Neural cell (in vitro differentiated cells): ENCODE measurements around the gene MYO10. TPM values are rescaled to one million over a fixed set of nuclear protein-coding genes. Genes with fewer than 3 reads are reported as not detected.

Experiments
- H2AFZ ChIP-seq: fragments of 200-600, 300-800 bp; sonication (generic), shearing (Covaris generic); 2 replicates; pipeline ENCODE4 v1.6.0; 2014; ENCODE audit warnings: low read depth, mild to moderate bottlenecking, antibody characterized with exemption, low read length, moderate library complexity
- H3F3A ChIP-seq: fragments of 200-600 bp; shearing (Covaris generic); 2 replicates; pipeline ENCODE4 v1.6.1; 2016; ENCODE audit warnings: mild to moderate bottlenecking, moderate library complexity, mixed read lengths, antibody characterized with exemption, low read length; ENCODE audit not compliant: insufficient read depth, poor library complexity, severe bottlenecking
- H3K27ac ChIP-seq: fragments of 200-600, 300-800 bp; sonication (generic), shearing (Covaris generic); 2 replicates; pipeline ENCODE4 v1.5.1; 2014; ENCODE audit warnings: mild to moderate bottlenecking, low read length, moderate library complexity
- H3K27me3 ChIP-seq: fragments of 300-800, 200-600 bp; sonication (generic), shearing (Covaris generic); 2 replicates; pipeline ENCODE4 v1.6.0; 2014; ENCODE audit warnings: mild to moderate bottlenecking, low read depth, low read length, moderate library complexity; ENCODE audit not compliant: insufficient read depth
- H3K36me3 ChIP-seq: fragments of 300-800, 200-600 bp; sonication (generic), shearing (Covaris generic); 2 replicates; pipeline ENCODE4 v1.5.1; 2014; ENCODE audit warnings: mild to moderate bottlenecking, antibody characterized with exemption, low read length, moderate library complexity; ENCODE audit not compliant: insufficient read depth
- H3K4me2 ChIP-seq: fragments of 300-800, 200-600 bp; sonication (generic), shearing (Covaris generic); 2 replicates; pipeline ENCODE4 v1.6.0; 2014; ENCODE audit warnings: mild to moderate bottlenecking, low read length
- H3K4me3 ChIP-seq: fragments of 300-800, 200-600 bp; sonication (generic), shearing (Covaris generic); 2 replicates; pipeline ENCODE4 v1.5.1; 2014; ENCODE audit warnings: mild to moderate bottlenecking, low read length, moderate library complexity
- H3K79me2 ChIP-seq: fragments of 200-600 bp; shearing (Covaris generic); replicated peaks from 2 replicates; pipeline ENCODE4 v1.6.0; 2014; ENCODE audit warnings: mild to moderate bottlenecking, low read length, moderate library complexity; ENCODE audit not compliant: insufficient read depth
- H3K9ac ChIP-seq: fragments of 300-800, 200-600 bp; sonication (generic), shearing (Covaris generic); 2 replicates; pipeline ENCODE4 v1.6.1; 2016; ENCODE audit warnings: mild to moderate bottlenecking, low read length, mixed read lengths
- H3K9me2 ChIP-seq: fragments of 200-600 bp; shearing (Covaris generic); 2 replicates; pipeline ENCODE4 v1.6.1; 2016; ENCODE audit warnings: mild to moderate bottlenecking, low read length, mixed read lengths; ENCODE audit not compliant: insufficient read depth
- H3K9me3 ChIP-seq: fragments of 200-600, 300-800 bp; sonication (generic), shearing (Covaris generic); 2 replicates; pipeline ENCODE4 v1.6.1; 2016; ENCODE audit warnings: mild to moderate bottlenecking, mixed run types, low read length, moderate library complexity, mixed read lengths
- H4K20me1 ChIP-seq: fragments of 200-600 bp; shearing (Covaris generic); 2 replicates; pipeline ENCODE4 v1.6.1; 2016; ENCODE audit warnings: mild to moderate bottlenecking, mixed run types; ENCODE audit not compliant: insufficient read depth
- EP300 ChIP-seq: fragments of 450-650 bp; conservative IDR thresholded peaks from 2 replicates; pipeline ENCODE4 v1.6.1; 2014; ENCODE audit warnings: antibody characterized with exemption, mild to moderate bottlenecking, moderate library complexity; ENCODE audit not compliant: poor library complexity, severe bottlenecking
- EZH2 ChIP-seq: fragments of 200-600, 300-800 bp; shearing (Covaris generic), sonication (generic); IDR thresholded peaks from 2 replicates; pipeline ENCODE4 v1.6.1; 2014; ENCODE audit warnings: antibody characterized with exemption, low read length, borderline replicate concordance, mild to moderate bottlenecking; ENCODE audit not compliant: insufficient read depth, poor library complexity, severe bottlenecking
- MXI1 ChIP-seq: fragments of 450-650 bp; conservative IDR thresholded peaks from 2 replicates; pipeline ENCODE4 v1.6.1; 2014; ENCODE audit warnings: antibody characterized with exemption, mild to moderate bottlenecking; ENCODE audit not compliant: poor library complexity, severe bottlenecking
- POLR2AphosphoS5 ChIP-seq: IDR thresholded peaks from 2 replicates; pipeline ENCODE4 v1.6.1; 2012
- RAD21 ChIP-seq: fragments of 450-650 bp; conservative IDR thresholded peaks from 2 replicates; pipeline ENCODE4 v1.6.1; 2014; ENCODE audit warnings: antibody characterized with exemption, mild to moderate bottlenecking, moderate library complexity
- SMC3 ChIP-seq: fragments of 450-650 bp; conservative IDR thresholded peaks from 2 replicates; pipeline ENCODE4 v1.6.1; 2014; ENCODE audit warnings: antibody characterized with exemption, mild to moderate bottlenecking, moderate library complexity; ENCODE audit not compliant: poor library complexity
- TAF1 ChIP-seq: IDR thresholded peaks from 2 replicates; pipeline ENCODE4 v1.6.1; 2012; ENCODE audit warnings: low read depth
- polyA plus RNA-seq: library from polyadenylated mRNA; depleted of rRNA; stranded (reverse); fragments of >200 nt; gene quantifications from 2 replicates; pipeline ENCODE4 v1.2.3, GENCODE V29; 2014
- TF ChIP-seq, protein P1 (sequence below): IDR thresholded peaks from 2 replicates; pipeline ENCODE4 v1.6.1; 2012; ENCODE audit warnings: borderline replicate concordance
- TF ChIP-seq, protein P2 (sequence below): fragments of 450-650 bp; IDR thresholded peaks from 2 replicates; pipeline ENCODE4 v1.5.1; 2014; ENCODE audit warnings: antibody characterized with exemption, mild to moderate bottlenecking, moderate library complexity; ENCODE audit not compliant: poor library complexity, severe bottlenecking

Gene MYO10
- polyA plus RNA-seq, 1 donor from 2014 or later, result 3.2 TPM

DNA sequence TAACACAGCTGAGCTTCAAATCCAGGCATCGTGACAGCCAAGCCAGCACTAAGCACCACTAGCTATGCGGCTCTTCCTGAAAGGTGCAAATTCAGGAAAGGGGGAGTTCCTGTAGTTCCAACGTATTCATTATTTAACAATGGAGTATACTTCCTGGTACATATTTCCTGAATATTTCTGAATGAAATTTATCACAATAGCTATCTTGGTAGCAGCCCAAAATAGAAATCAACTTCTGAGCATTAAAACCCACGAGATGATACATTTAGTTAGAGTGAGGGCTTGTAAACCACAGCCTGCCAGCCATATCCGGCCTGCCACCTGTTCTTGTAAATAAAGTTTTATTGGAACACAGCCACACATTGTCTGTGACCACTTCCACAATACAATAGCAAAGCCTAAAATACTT, 209.5 kb downstream of the MYO10 start:
- no peak overlapping the region for H2AFZ ChIP-seq
- no peaks in the 10 kb centered on the region for H3F3A ChIP-seq
- no peak overlapping the region for H3K9ac ChIP-seq
- H3K4me2 ChIP-seq, result no peak overlapping the region
- no peaks in the 10 kb centered on the region for H3K9me2 ChIP-seq
- H4K20me1 ChIP-seq, result no peaks in the 10 kb centered on the region
- TF ChIP-seq TAF1, result no peak
- TF ChIP-seq RAD21, result no peak
- no peak for TF ChIP-seq SMC3
- TF ChIP-seq, protein P1, sequence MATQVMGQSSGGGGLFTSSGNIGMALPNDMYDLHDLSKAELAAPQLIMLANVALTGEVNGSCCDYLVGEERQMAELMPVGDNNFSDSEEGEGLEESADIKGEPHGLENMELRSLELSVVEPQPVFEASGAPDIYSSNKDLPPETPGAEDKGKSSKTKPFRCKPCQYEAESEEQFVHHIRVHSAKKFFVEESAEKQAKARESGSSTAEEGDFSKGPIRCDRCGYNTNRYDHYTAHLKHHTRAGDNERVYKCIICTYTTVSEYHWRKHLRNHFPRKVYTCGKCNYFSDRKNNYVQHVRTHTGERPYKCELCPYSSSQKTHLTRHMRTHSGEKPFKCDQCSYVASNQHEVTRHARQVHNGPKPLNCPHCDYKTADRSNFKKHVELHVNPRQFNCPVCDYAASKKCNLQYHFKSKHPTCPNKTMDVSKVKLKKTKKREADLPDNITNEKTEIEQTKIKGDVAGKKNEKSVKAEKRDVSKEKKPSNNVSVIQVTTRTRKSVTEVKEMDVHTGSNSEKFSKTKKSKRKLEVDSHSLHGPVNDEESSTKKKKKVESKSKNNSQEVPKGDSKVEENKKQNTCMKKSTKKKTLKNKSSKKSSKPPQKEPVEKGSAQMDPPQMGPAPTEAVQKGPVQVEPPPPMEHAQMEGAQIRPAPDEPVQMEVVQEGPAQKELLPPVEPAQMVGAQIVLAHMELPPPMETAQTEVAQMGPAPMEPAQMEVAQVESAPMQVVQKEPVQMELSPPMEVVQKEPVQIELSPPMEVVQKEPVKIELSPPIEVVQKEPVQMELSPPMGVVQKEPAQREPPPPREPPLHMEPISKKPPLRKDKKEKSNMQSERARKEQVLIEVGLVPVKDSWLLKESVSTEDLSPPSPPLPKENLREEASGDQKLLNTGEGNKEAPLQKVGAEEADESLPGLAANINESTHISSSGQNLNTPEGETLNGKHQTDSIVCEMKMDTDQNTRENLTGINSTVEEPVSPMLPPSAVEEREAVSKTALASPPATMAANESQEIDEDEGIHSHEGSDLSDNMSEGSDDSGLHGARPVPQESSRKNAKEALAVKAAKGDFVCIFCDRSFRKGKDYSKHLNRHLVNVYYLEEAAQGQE, result no peak
- no peak for TF ChIP-seq POLR2AphosphoS5
- no peak overlapping the region for H3K4me3 ChIP-seq
- no peak overlapping the region for H3K27ac ChIP-seq
- H3K79me2 ChIP-seq, result peaks cover 84% of the 10 kb centered on the region
- H3K9me3 ChIP-seq, result no peaks in the 10 kb centered on the region
- no peaks in the 10 kb centered on the region for H3K27me3 ChIP-seq
- H3K36me3 ChIP-seq, result no peaks in the 10 kb centered on the region

DNA sequence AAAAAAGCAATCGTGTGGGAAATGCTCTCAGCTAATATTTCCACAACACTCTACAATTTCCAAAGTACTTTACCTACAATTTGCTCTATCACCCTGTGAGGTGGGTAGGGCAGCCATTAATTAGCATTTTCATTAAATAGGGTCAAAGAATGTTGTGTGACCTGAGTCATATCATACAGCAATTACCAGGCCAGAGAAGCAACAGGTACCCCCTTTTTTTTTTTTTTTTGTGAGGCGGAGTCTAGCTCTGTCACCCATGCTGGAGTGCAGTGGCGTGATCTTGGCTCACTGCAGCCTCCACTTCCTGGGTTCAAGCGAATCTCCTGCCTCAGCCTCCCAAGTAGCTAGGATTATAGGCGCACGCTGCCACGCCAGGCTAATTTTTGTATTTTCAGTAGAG, 210.5 kb downstream of the MYO10 start:
- Histone ChIP-seq H2AFZ (no peak overlapping the region), H3K36me3 (no peaks in the 10 kb centered on the region), H3K4me2 (no peak overlapping the region), H3K79me2 (peaks cover 75% of the 10 kb centered on the region), H3K27me3 (no peaks in the 10 kb centered on the region), H3K4me3 (no peak overlapping the region), H3K9ac (no peak overlapping the region), H4K20me1 (no peaks in the 10 kb centered on the region), H3K9me2 (no peaks in the 10 kb centered on the region), H3F3A (no peaks in the 10 kb centered on the region), H3K9me3 (no peaks in the 10 kb centered on the region), H3K27ac (no peak overlapping the region)
- no peak for TF ChIP-seq TAF1
- TF ChIP-seq MXI1, result no peak
- no peak for TF ChIP-seq EP300
- no peak for TF ChIP-seq POLR2AphosphoS5
- TF ChIP-seq, protein P1, result no peak
- TF ChIP-seq SMC3, result no peak
- TF ChIP-seq, protein P2, sequence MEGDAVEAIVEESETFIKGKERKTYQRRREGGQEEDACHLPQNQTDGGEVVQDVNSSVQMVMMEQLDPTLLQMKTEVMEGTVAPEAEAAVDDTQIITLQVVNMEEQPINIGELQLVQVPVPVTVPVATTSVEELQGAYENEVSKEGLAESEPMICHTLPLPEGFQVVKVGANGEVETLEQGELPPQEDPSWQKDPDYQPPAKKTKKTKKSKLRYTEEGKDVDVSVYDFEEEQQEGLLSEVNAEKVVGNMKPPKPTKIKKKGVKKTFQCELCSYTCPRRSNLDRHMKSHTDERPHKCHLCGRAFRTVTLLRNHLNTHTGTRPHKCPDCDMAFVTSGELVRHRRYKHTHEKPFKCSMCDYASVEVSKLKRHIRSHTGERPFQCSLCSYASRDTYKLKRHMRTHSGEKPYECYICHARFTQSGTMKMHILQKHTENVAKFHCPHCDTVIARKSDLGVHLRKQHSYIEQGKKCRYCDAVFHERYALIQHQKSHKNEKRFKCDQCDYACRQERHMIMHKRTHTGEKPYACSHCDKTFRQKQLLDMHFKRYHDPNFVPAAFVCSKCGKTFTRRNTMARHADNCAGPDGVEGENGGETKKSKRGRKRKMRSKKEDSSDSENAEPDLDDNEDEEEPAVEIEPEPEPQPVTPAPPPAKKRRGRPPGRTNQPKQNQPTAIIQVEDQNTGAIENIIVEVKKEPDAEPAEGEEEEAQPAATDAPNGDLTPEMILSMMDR, result no peak
- no peak for TF ChIP-seq EZH2
- TF ChIP-seq RAD21, result no peak
